PFSK-1 (cell line): ENCODE measurements around the gene MYEOV.

Experiments used
- FOXP2 ChIP-seq: optimal IDR thresholded peaks from 2 replicates; pipeline ENCODE3; 2011; ENCODE audit warnings: borderline replicate concordance, control low read depth, inconsistent platforms; ENCODE audit not compliant: insufficient read depth; ENCODE audit errors: extremely low read length, extremely low read depth
- POLR2AphosphoS5 ChIP-seq: IDR thresholded peaks from 2 replicates; pipeline ENCODE4 v1.6.1; 2012; ENCODE audit warnings: low read depth, mild to moderate bottlenecking, control low read depth, low read length, moderate library complexity
- REST ChIP-seq, 2 experiments: IDR thresholded peaks; 2 replicates each; pipeline versions ENCODE4 v1.6.1 to v1.8.0; 2011 to 2012; ENCODE audit warnings: low read depth in 2 of 2, low read length in 2 of 2, control low read depth in 1 of 2, inconsistent platforms in 1 of 2, mild to moderate bottlenecking in 1 of 2, moderate library complexity in 1 of 2; ENCODE audit not compliant: insufficient read depth in 1 of 2
- SIN3A ChIP-seq: IDR thresholded peaks from 2 replicates; pipeline ENCODE4 v1.6.1; 2012; ENCODE audit warnings: mild to moderate bottlenecking, low read length, moderate library complexity, borderline replicate concordance; ENCODE audit not compliant: insufficient read depth
- TAF1 ChIP-seq: IDR thresholded peaks from 2 replicates; pipeline ENCODE4 v1.6.1; 2012; ENCODE audit warnings: low read length, control low read depth, borderline replicate concordance; ENCODE audit not compliant: insufficient read depth

MYEOV gene

GRCh38 chr11:69275178-69275577 lies 18.8 kb upstream of the MYEOV start:
- no peak for TF ChIP-seq SIN3A
- no peak for TF ChIP-seq POLR2AphosphoS5
- TF ChIP-seq REST (IDR thresholded peaks at IDR 0.05; ENCODE audit: insufficient read depth in 1 of 2, low read depth in 2 of 2, low read length in 2 of 2), result no peak
- no peak for TF ChIP-seq TAF1
- no peak for TF ChIP-seq FOXP2

GRCh38 chr11:69276165-69276564 lies 17.8 kb upstream of the MYEOV start:
- no peak for TF ChIP-seq REST (IDR thresholded peaks at IDR 0.05; ENCODE audit: insufficient read depth in 1 of 2, low read depth in 2 of 2, low read length in 2 of 2)
- TF ChIP-seq SIN3A, result no peak
- no peak for TF ChIP-seq POLR2AphosphoS5
- TF ChIP-seq FOXP2, result no peak

- TF ChIP-seq POLR2AphosphoS5 (no peak), REST (IDR thresholded peaks at IDR 0.05; ENCODE audit: insufficient read depth in 1 of 2, low read depth in 2 of 2, low read length in 2 of 2) (no peak), SIN3A (no peak)
These were observed 16.7 kb upstream of the MYEOV start for GRCh38 chr11:69277074-69277809.

GRCh38 chr11:69278091-69278867 lies 15.7 kb upstream of the MYEOV start:
- TF ChIP-seq REST (IDR thresholded peaks at IDR 0.05; ENCODE audit: insufficient read depth in 1 of 2, low read depth in 2 of 2, low read length in 2 of 2), result no peak
- no peak for TF ChIP-seq SIN3A
- TF ChIP-seq FOXP2, result no peak

GRCh38 chr11:69280451-69280850 lies 13.5 kb upstream of the MYEOV start:
- TF ChIP-seq FOXP2 (no peak), TAF1 (no peak), POLR2AphosphoS5 (no peak), SIN3A (no peak), REST (IDR thresholded peaks at IDR 0.05; ENCODE audit: insufficient read depth in 1 of 2, low read depth in 2 of 2, low read length in 2 of 2) (no peak)
